ENCODE results near the gene DNAJC3.

DNA sequence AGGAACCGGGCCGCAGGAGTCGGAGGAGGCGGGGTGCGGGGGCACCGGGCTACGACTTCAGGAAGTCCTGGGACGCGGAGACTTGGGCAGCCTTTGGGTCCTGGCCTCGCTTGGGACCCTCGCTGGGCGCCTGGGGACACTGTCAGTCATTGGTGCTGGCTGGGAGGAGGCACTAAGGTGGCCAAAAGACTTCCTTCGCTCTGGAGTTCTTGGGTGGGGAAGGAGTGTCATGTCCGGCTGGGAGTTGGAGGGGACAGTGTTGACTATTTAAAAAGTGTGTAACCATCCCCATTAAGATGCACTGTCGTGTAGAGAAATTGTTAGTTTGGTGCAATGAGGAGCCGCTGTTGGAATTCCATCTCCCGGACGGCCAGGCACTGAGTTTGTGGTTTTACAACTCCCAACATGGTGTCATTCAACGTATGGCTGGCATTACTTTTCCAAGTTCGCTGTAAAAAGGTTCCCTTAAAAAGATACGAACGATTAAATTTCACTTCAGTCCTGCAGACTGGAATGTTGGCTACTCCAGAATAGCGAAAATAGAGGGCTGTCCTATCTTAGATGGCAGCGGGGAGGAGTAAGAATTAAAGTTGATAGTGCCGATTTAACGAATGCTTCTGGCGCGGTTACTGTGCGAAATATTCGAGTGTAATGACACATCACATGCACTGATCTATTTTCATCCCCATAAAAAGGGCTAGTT is 776 bp downstream of the DNAJC3 start:
- TF ChIP-seq EP300 (IDR thresholded peaks at IDR 0.05; ENCODE audit: borderline replicate concordance) (no peak), TEAD4 (IDR thresholded peaks at IDR 0.05) (no peak), EGR1 (IDR thresholded peaks at IDR 0.05) (no peak), RAD21 (IDR thresholded peaks at IDR 0.05; ENCODE audit: low read depth) (no peak), TAF1 (IDR thresholded peaks at IDR 0.05; ENCODE audit: low read depth) (no peak), REST (IDR thresholded peaks at IDR 0.05; ENCODE audit: low read depth) (no peak)
